ENCODE measurements around the gene CABCOCO1.

The CABCOCO1 gene

DNA sequence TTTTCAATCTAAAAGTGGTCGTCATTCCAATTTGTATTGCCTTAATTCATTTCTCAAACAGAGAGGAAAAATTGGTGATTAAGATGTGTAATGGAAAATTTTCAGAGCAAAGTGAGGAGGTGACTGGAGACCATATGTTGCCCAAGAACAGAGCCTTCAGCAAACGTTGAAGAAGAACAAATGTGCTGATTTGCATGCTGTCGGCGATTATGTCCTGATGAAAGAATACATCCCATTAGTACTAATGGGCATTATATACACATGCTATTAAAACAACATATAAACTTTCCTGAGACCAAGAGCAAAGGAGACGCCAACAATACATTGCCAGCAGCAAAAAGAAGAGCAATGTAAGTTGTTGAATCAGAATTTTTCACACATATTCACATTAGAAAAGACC is 138.8 kb downstream of the CABCOCO1 start:
- no peak for TF ChIP-seq SIN3A (IDR thresholded peaks at IDR 0.05; ENCODE audit: borderline replicate concordance, insufficient read depth, low read length)
- no peak for TF ChIP-seq TAF1 (IDR thresholded peaks at IDR 0.05; ENCODE audit: borderline replicate concordance, insufficient read depth, low read length)
- no peak for TF ChIP-seq FOXP2 (optimal IDR thresholded peaks at IDR 0.05; ENCODE audit: borderline replicate concordance, extremely low read depth, extremely low read length, insufficient read depth)

DNA sequence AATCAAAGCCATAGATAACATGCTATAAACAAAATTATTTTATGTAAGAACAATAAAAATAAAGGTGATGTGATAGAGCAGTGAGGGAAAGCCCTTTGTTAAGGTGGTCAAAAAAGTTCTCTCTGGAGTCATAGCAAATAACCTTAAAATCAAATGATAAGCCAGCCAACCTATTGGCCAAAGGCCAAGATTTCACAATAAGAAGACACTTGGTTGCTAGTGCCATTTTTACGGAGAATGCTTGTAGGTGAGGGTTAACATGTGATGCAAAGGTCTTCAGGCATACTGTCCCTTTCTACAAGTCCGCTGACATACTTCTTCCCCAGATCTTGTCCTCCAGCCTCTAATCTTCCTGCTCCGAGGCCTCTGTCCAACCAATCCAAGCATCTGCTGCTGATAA is 140.5 kb downstream of the CABCOCO1 start:
- TF ChIP-seq POLR2AphosphoS5 (IDR thresholded peaks at IDR 0.05; ENCODE audit: low read depth, low read length), result no peak
- TF ChIP-seq, protein P1, sequence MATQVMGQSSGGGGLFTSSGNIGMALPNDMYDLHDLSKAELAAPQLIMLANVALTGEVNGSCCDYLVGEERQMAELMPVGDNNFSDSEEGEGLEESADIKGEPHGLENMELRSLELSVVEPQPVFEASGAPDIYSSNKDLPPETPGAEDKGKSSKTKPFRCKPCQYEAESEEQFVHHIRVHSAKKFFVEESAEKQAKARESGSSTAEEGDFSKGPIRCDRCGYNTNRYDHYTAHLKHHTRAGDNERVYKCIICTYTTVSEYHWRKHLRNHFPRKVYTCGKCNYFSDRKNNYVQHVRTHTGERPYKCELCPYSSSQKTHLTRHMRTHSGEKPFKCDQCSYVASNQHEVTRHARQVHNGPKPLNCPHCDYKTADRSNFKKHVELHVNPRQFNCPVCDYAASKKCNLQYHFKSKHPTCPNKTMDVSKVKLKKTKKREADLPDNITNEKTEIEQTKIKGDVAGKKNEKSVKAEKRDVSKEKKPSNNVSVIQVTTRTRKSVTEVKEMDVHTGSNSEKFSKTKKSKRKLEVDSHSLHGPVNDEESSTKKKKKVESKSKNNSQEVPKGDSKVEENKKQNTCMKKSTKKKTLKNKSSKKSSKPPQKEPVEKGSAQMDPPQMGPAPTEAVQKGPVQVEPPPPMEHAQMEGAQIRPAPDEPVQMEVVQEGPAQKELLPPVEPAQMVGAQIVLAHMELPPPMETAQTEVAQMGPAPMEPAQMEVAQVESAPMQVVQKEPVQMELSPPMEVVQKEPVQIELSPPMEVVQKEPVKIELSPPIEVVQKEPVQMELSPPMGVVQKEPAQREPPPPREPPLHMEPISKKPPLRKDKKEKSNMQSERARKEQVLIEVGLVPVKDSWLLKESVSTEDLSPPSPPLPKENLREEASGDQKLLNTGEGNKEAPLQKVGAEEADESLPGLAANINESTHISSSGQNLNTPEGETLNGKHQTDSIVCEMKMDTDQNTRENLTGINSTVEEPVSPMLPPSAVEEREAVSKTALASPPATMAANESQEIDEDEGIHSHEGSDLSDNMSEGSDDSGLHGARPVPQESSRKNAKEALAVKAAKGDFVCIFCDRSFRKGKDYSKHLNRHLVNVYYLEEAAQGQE (IDR thresholded peaks at IDR 0.05; ENCODE audit: insufficient read depth in 1 of 2, low read depth in 2 of 2, low read length in 2 of 2), result no peak
- TF ChIP-seq FOXP2 (optimal IDR thresholded peaks at IDR 0.05; ENCODE audit: borderline replicate concordance, extremely low read depth, extremely low read length, insufficient read depth), result no peak
- no peak for TF ChIP-seq SIN3A (IDR thresholded peaks at IDR 0.05; ENCODE audit: borderline replicate concordance, insufficient read depth, low read length)
- TF ChIP-seq TAF1 (IDR thresholded peaks at IDR 0.05; ENCODE audit: borderline replicate concordance, insufficient read depth, low read length), result no peak

DNA sequence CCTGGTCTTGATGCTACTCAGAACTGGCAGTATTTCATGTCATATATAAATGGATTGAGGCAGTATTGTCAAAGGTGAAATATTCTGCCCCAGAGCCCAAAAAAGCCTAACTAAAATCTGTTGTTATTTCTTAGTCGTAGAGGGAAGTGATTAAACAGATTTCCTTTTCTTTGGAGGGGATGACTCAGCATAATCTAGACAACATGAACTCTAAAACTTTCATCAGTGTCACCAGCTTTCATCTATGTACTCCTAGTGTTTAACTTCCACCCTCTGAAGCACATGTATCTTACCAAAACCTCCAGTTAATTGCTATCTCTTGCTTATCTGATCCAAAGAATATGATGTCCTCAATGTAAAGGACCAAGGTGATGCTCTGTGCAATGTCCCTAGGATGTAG is 141.7 kb downstream of the CABCOCO1 start:
- no peak for TF ChIP-seq SIN3A (IDR thresholded peaks at IDR 0.05; ENCODE audit: borderline replicate concordance, insufficient read depth, low read length)
- TF ChIP-seq, protein P1 (IDR thresholded peaks at IDR 0.05; ENCODE audit: insufficient read depth in 1 of 2, low read depth in 2 of 2, low read length in 2 of 2), result no peak
- no peak for TF ChIP-seq POLR2AphosphoS5 (IDR thresholded peaks at IDR 0.05; ENCODE audit: low read depth, low read length)
- TF ChIP-seq FOXP2 (optimal IDR thresholded peaks at IDR 0.05; ENCODE audit: borderline replicate concordance, extremely low read depth, extremely low read length, insufficient read depth), result no peak
- no peak for TF ChIP-seq TAF1 (IDR thresholded peaks at IDR 0.05; ENCODE audit: borderline replicate concordance, insufficient read depth, low read length)

DNA sequence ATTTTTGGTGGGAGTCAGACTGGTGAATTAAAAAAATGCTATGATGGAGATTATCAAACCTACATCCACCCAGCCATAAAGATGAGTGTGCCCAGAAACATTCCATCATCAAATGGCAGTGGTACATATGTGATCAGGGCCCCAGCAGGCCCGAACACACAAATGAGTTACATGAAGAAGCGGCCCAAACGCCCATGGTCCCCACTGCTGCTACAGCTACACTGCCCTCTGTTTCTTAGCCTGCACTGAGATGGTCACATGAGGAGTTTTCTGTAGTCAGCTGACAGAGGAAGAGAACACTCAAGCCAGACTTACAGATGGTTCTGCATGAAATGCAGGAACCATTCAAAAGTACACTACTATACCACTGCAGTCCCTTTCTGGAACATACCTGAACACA is 142.4 kb downstream of the CABCOCO1 start:
- no peak for TF ChIP-seq POLR2AphosphoS5 (IDR thresholded peaks at IDR 0.05; ENCODE audit: low read depth, low read length)
- TF ChIP-seq, protein P1 (IDR thresholded peaks at IDR 0.05; ENCODE audit: insufficient read depth in 1 of 2, low read depth in 2 of 2, low read length in 2 of 2), result no peak
- TF ChIP-seq FOXP2 (optimal IDR thresholded peaks at IDR 0.05; ENCODE audit: borderline replicate concordance, extremely low read depth, extremely low read length, insufficient read depth), result no peak
- no peak for TF ChIP-seq SIN3A (IDR thresholded peaks at IDR 0.05; ENCODE audit: borderline replicate concordance, insufficient read depth, low read length)
- no peak for TF ChIP-seq TAF1 (IDR thresholded peaks at IDR 0.05; ENCODE audit: borderline replicate concordance, insufficient read depth, low read length)

DNA sequence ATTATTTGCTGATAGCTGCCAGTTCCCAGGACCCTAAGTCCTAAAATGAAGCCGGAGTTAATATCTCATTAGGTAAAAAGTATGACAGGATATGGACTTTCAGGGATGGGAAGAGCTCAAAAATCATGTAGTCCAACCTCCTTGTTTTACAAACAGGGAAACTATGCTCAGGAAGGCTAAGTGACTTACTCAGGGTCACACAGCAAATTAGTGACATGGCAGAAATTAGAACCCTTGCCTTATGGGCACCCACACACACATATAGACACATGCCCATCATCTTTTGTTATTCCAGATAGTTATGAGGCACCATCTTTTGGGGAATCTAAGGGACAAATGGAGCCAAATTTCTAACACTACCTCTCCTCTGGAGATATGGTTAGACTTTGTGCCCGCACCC is 147.5 kb downstream of the CABCOCO1 start:
- no peak for TF ChIP-seq POLR2AphosphoS5 (IDR thresholded peaks at IDR 0.05; ENCODE audit: low read depth, low read length)
- no peak for TF ChIP-seq SIN3A (IDR thresholded peaks at IDR 0.05; ENCODE audit: borderline replicate concordance, insufficient read depth, low read length)
- no peak for TF ChIP-seq TAF1 (IDR thresholded peaks at IDR 0.05; ENCODE audit: borderline replicate concordance, insufficient read depth, low read length)
- TF ChIP-seq, protein P1 (IDR thresholded peaks at IDR 0.05; ENCODE audit: insufficient read depth in 1 of 2, low read depth in 2 of 2, low read length in 2 of 2), result no peak
- no peak for TF ChIP-seq FOXP2 (optimal IDR thresholded peaks at IDR 0.05; ENCODE audit: borderline replicate concordance, extremely low read depth, extremely low read length, insufficient read depth)

All from PFSK-1 (cell line).